GM10266 (cell line): ENCODE measurements around the gene HSCB.
"Not testable (repeated sequence)": the region's sequence is repeated elsewhere in the genome, so short reads cannot be mapped to it uniquely, and the experiment has no call there.

Experiments
- DNase-seq: peaks from one replicate; pipeline ENCODE4 v3.0.0; 2012; ENCODE audit errors: extremely low spot score
- CTCF ChIP-seq: IDR thresholded peaks from 2 replicates; pipeline ENCODE4 v1.5.1; 2012; ENCODE audit warnings: mild to moderate bottlenecking, low read depth; ENCODE audit not compliant: control insufficient read depth, insufficient read depth; ENCODE audit errors: missing control alignments

HSCB gene

GRCh38 chr22:28741785-28742561 is at the start of gene HSCB, which contains the start of gene CHEK2:
TSS of gene HSCB (plus strand) at chr22:28742039. CDS start at chr22:28742096, 57 bp downstream.
TSS of gene CHEK2 (minus strand) at chr22:28741820. CDS start at chr22:28734721, 7,099 bp downstream.
- peak; percentile 28 for TF ChIP-seq CTCF
- DNase-seq: peak; percentile 91

- not testable (repeated sequence) for DNase-seq
These were observed 48.6 kb upstream of the HSCB start for GRCh38 chr22:28693041-28693760.

GRCh38 chr22:28702891-28703290 is 38.9 kb upstream of the HSCB start:
- DNase-seq: no peak
- no peak for TF ChIP-seq CTCF

GRCh38 chr22:28703436-28703835 is 38.4 kb upstream of the HSCB start:
- no peak for DNase-seq
- no peak for TF ChIP-seq CTCF

- no peak for TF ChIP-seq CTCF
- DNase-seq: no peak
These were observed 35.0 kb upstream of the HSCB start for GRCh38 chr22:28706845-28707244.

- no peak for DNase-seq
- no peak for TF ChIP-seq CTCF
These were observed 31.7 kb upstream of the HSCB start for GRCh38 chr22:28710107-28710506.

GRCh38 chr22:28710576-28711191 is 31.2 kb upstream of the HSCB start:
- no peak for DNase-seq
- no peak for TF ChIP-seq CTCF
